GM12878 (cell line): ENCODE data around the gene DMRTC2.

ENCODE experiments used
- BCLAF1 ChIP-seq: fragments of 450-650 bp; IDR thresholded peaks from 2 replicates; pipeline ENCODE4 v1.6.1; 2017; ENCODE audit warnings: antibody characterized with exemption, mild to moderate bottlenecking, moderate library complexity
- CHD4 ChIP-seq: fragments of 200-600 bp; sonication (generic); IDR thresholded peaks from 2 replicates; pipeline ENCODE4 v1.6.1; 2016; ENCODE audit warnings: mild to moderate bottlenecking
- CTCF ChIP-seq, 3 experiments: IDR thresholded peaks in 2 of 3; conservative IDR thresholded peaks in 1 of 3; 2 replicates each; pipeline ENCODE4 v1.5.1; 2011; ENCODE audit warnings: low read depth in 3 of 3, low read length in 3 of 3, mild to moderate bottlenecking in 3 of 3, control low read depth in 2 of 3, moderate library complexity in 2 of 3, inconsistent platforms in 1 of 3, mixed read lengths in 1 of 3; ENCODE audit not compliant: control insufficient read depth in 2 of 3, insufficient read depth in 1 of 3; ENCODE audit errors: extremely low read depth in 1 of 3
- EZH2 ChIP-seq: IDR thresholded peaks from 2 replicates; pipeline ENCODE4 v1.6.1; 2012; ENCODE audit warnings: low read depth, mild to moderate bottlenecking, control low read depth, inconsistent platforms, low read length, borderline replicate concordance; ENCODE audit not compliant: control insufficient read depth
- FOS ChIP-seq: IDR thresholded peaks from 3 replicates; pipeline ENCODE4 v1.6.1; 2011; ENCODE audit warnings: borderline replicate concordance; ENCODE audit not compliant: insufficient read length; ENCODE audit errors: extremely low read depth
- IKZF2 ChIP-seq, 2 experiments: fragments of 450-650 bp; IDR thresholded peaks; 2 replicates each; pipeline ENCODE4 v1.6.1; 2017; ENCODE audit warnings: mild to moderate bottlenecking in 2 of 2, moderate library complexity in 2 of 2
- MXI1 ChIP-seq: fragments of 150-350 bp; IDR thresholded peaks from 2 replicates; pipeline ENCODE4 v1.6.1; 2011; ENCODE audit warnings: low read depth, mild to moderate bottlenecking, inconsistent platforms, low read length, improper control_type of control experiment
- POLR2A ChIP-seq: IDR thresholded peaks from 2 replicates; pipeline ENCODE4 v1.6.1; 2011; ENCODE audit warnings: low read depth, mild to moderate bottlenecking, low read length
- POLR2AphosphoS5 ChIP-seq: IDR thresholded peaks from 2 replicates; pipeline ENCODE4 v1.6.1; 2011; ENCODE audit warnings: mild to moderate bottlenecking, low read length, inconsistent platforms
- RAD21 ChIP-seq: IDR thresholded peaks from 2 replicates; pipeline ENCODE4 v1.6.1; 2011; ENCODE audit warnings: mild to moderate bottlenecking, low read depth, low read length, moderate library complexity; ENCODE audit not compliant: insufficient read depth
- SMC3 ChIP-seq: IDR thresholded peaks from 2 replicates; pipeline ENCODE4 v1.6.1; 2011; ENCODE audit warnings: low read length, improper control_type of control experiment, borderline replicate concordance
- TF ChIP-seq, protein P1 (sequence below): fragments of 450-650 bp; IDR thresholded peaks from 2 replicates; pipeline ENCODE4 v1.6.1; 2014; ENCODE audit warnings: mild to moderate bottlenecking

- TF ChIP-seq IKZF2 (IDR thresholded peaks at IDR 0.05) (no peak), CTCF (IDR thresholded peaks at IDR 0.05 in 2 of 3, conservative IDR thresholded peaks at IDR 0.05 in 1 of 3; ENCODE audit: control insufficient read depth in 2 of 3, extremely low read depth in 1 of 3, insufficient read depth in 1 of 3, low read depth in 3 of 3, low read length in 3 of 3) (no peak), POLR2AphosphoS5 (no peak), RAD21 (no peak), EZH2 (no peak), POLR2A (no peak), CHD4 (no peak), SMC3 (no peak), MXI1 (no peak), FOS (no peak), BCLAF1 (no peak)
- TF ChIP-seq, protein P1, sequence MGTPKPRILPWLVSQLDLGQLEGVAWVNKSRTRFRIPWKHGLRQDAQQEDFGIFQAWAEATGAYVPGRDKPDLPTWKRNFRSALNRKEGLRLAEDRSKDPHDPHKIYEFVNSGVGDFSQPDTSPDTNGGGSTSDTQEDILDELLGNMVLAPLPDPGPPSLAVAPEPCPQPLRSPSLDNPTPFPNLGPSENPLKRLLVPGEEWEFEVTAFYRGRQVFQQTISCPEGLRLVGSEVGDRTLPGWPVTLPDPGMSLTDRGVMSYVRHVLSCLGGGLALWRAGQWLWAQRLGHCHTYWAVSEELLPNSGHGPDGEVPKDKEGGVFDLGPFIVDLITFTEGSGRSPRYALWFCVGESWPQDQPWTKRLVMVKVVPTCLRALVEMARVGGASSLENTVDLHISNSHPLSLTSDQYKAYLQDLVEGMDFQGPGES, result no peak
These were observed 5.6 kb upstream of the DMRTC2 start for GRCh38 chr19:41839211-41839610.
